GM12801 (cell line): ENCODE results near the gene ARHGEF19.

ENCODE experiments used
- TF ChIP-seq, protein P1 (sequence below): IDR thresholded peaks from one replicate; pipeline ENCODE4 v1.5.1; 2011; ENCODE audit warnings: control low read depth; ENCODE audit not compliant: insufficient read length; ENCODE audit errors: extremely low read depth

The ARHGEF19 gene

DNA sequence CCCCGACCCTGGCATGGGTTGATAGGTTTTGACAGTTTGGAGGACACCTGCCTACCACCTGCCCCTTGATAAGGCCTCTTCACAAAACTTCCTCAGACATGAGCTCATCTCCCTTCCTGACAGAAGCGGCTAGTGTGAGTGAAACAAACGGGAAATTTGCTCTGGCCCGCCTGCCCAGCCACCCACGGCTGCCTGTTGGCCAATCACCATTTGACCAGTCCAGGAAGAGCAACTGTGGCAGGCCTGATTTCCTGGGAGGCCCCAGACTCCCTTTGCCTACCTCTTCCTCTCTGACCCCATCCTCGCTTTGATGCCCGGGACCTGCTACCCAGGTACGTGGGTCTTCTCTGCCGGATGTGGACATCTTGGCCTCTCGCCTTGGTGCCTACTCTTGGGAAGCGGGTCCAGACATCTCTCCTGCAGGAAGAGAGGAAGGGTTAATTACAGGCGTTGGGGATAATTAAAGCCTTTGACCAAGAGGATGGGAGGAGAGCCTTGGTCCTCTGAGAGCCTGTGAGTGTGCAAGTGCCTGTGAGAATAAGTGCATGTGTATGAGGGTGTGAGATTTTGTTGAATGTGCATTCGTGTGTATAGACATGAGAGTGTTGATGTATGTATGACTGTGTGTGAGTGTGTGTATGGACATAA lies 55.5 kb downstream of the ARHGEF19 start:
- TF ChIP-seq, protein P1, sequence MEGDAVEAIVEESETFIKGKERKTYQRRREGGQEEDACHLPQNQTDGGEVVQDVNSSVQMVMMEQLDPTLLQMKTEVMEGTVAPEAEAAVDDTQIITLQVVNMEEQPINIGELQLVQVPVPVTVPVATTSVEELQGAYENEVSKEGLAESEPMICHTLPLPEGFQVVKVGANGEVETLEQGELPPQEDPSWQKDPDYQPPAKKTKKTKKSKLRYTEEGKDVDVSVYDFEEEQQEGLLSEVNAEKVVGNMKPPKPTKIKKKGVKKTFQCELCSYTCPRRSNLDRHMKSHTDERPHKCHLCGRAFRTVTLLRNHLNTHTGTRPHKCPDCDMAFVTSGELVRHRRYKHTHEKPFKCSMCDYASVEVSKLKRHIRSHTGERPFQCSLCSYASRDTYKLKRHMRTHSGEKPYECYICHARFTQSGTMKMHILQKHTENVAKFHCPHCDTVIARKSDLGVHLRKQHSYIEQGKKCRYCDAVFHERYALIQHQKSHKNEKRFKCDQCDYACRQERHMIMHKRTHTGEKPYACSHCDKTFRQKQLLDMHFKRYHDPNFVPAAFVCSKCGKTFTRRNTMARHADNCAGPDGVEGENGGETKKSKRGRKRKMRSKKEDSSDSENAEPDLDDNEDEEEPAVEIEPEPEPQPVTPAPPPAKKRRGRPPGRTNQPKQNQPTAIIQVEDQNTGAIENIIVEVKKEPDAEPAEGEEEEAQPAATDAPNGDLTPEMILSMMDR = no peak

DNA sequence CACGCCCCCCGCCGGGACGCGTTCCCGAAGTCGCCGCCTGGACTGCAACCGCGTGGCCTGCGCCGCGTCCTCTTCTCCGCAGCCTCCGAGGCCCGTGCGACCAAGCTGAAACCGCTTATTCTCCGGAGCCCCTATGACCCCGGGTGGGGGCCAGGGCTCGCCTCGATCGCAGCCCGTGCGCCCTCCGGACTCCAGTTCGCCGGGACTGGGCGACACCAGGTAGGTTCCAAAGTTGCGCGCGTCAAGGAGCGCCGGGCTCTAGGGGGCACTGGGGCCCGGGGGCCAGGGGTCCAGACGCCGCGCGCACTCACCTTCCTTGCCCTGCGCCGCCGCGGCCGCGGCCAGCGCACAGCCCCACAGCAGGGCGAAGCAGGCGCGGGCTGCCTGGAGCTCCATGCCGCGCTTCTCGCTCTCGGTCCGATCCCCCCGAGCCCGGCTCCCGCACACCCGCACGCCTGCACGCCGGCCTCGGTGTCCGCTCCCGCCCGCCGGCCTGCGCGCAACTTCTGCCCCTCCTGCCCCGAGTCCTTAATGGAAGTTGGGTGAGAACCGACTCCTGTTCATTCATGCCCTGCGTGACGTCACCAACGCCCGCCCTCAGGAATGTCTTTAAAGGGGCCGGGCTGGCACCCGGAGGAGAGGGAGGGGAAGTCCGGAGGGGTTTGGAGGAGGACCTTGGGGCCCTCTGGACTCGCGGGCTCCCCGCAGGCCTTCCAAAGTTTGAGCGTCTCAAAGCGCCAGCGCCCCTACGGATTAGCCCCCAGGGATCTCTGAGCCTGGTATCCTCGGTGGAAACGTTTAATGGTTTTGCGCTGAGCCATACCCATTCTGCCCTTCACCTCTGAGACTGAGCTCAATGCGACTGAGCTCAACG lies 56.7 kb downstream of the ARHGEF19 start, which contains the start of gene EPHA2:
Gene EPHA2, minus strand, starts transcription at position 533 of the 874 bp plus-strand sequence. Its CDS starts 137 bp downstream, at position 396.
- TF ChIP-seq, protein P1 = no peak

DNA sequence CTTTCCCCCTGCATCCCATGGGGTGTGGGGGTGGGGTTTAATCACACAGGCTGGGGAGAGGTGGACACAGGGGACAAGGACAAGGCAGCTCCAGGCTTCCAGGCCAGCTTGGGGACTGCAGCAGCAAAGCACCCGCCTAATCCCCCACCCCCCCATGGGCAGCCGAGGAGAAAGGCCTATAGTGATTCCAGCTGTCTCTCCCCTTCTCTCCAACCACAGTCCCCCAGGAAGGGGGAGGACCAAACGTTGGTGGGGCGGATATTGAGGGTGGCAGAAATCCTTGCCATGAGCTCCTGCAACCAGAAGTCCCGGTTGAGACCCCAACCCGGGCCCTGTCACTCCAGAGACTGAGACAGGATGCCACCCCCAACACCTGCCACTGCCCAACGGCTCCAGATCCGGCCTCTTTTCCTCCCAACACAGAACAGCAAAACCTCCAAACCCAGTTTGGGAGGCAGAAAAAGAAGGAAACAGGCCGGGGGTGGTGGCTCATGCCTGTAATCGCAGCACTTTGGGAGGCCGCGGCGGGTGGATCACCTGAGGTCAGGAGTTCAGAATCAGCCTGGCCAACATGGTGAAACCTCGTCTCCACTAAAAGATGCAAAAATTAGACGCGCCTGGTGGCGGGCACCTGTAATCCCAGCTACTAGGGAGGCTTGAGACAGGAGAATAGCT lies 58.3 kb downstream of the ARHGEF19 start:
- TF ChIP-seq, protein P1 = no peak

DNA sequence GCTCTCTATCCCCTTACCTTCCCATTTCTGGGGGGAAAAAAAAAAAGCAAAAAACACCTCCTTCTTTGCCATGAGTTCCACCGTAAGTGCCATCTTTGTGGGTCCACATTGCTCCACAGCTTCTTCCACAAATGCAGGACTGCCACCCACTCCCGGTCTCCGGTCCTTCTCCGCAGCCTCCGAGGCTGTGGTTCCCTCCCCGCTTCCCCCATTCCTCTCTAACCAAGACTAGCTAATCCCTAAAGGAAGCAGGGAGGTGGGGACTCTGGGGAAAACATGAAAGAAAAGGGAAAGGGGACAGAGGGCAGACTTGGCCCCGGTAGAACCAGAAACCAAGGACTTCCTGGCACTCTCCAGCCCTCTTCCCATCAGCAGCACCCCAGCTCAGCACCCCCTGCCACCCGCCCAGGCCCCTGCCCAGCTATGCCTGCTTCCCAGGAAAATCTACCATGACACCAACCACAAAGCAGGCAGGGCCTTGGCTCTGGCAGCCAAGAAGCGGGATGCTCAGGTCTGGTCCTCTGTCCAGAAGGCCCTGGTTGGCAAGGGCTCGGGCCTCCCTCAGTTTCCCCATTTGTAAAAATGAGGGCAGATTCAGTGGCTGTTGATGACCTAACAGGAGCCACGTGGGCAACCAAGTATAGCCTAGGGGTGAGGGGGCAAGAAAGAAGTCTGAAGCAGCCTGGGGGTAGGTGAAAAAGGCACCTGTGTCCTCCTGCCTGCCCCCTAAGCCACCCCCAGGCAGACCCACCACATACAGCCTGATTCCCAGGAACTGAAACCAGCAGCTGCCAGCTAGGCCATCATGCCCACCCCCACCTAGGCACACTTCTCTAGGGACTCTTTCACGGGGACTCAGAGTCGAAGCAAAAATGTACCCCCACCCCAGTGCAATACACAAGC lies 59.1 kb downstream of the ARHGEF19 start:
- TF ChIP-seq, protein P1 = no peak

DNA sequence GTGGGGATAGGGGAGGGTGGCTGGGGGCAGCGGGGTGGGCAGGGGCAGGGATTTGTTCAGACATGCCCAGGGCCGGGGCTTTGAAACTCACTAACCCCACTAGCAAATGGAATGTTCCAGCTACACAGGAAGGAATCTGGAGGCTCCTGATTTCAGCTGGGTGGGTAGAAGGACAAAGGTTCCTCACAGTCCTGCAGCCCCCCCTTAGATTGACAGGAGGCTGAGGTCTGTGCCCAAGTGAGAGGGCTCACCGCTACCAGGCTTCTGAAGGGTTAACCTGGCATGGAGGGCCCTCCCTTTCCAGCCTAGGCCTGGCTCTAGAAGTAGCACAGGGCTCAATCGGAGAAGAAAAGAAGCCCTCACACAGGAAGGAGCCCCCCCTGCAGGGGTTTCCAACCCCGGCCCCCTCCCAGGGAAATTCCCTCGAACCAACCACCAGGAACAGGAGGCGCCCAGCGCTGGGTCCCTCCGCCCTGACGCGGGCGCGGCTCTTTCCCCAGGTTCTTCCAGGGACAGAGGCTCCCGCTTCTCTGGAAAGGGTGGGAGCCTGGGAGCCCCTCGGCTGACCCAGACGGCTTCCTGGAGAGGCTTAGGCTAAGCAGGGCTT lies 59.9 kb downstream of the ARHGEF19 start:
- TF ChIP-seq, protein P1 = no peak

DNA sequence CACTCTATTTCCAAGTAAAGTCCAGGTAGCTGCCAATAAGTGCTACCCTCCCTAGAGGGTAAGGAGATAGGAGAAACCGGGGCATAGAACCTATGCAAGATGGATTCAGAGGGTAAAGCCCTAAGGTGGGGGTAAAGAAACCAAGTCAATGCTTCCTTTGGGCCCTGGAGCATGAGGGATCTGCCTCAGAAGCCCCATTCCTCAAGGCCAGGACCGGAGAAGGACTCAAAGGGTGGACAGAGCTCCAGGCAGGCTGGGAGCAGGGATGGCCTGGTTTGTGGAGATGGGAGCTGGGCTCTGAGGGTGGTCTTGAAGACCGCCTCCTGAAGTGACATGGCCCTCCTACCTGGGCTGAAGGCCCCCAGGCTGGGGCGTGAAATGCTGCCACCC lies 60.5 kb downstream of the ARHGEF19 start:
- TF ChIP-seq, protein P1 = no peak
